ENCODE results near the gene NLRP12.
"Not testable (repeated sequence)": the region's sequence is repeated elsewhere in the genome, so short reads cannot be mapped to it uniquely, and the experiment has no call there.

The NLRP12 gene

DNA sequence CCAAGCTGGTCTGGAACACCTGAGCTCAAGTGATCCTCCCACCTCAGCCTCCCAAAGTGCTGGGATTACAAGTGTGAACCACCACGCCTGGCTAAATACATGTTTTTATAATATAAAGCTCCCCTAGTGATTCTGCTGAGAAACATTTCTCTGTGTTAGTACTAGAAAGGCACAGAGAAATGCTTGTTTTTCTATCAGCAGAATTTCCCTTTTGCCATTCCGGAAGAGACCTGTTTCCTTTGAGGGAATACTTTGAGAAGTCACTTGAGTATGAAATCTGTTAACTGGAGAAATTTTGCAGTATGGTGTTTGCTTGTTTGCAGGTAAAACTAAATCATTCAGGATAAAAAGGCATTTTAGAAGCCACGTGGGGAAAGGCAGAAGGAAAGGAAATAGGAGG, 4.4 kb upstream of the NLRP12 start:
- no peak for DNase-seq

GRCh38 chr19:53826876-53827275, 2.8 kb upstream of the NLRP12 start:
- no peak for DNase-seq

GRCh38 chr19:53823380-53824120, 564 bp downstream of the NLRP12 start:
- no peak for DNase-seq

DNA sequence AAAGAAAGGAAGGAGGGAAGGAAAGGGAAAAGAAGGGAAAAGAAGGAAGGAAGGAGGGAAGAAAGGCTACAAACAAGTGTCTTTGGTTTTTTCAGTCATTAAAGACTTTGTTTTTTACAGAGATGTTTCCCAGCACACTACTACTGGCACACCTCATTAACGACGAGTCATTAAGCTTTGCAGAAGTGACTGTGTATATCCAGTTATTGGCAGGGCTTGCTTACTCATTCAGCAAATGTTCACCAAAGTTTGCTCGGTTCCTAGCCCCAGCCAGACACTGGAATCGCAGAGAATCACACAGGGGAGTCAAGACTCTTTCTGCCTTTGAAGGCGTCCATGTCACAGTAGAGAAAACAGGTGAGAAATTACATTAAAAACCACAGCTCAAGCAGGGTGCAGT, 4.3 kb downstream of the NLRP12 start:
- DNase-seq = no peak

GRCh38 chr19:53818756-53819155, 5.4 kb downstream of the NLRP12 start:
- no peak for DNase-seq

GRCh38 chr19:53813996-53814395, 10.1 kb downstream of the NLRP12 start:
- DNase-seq = no peak

- DNase-seq = no peak
Observed at GRCh38 chr19:53812335-53812734, 11.8 kb downstream of the NLRP12 start.

DNA sequence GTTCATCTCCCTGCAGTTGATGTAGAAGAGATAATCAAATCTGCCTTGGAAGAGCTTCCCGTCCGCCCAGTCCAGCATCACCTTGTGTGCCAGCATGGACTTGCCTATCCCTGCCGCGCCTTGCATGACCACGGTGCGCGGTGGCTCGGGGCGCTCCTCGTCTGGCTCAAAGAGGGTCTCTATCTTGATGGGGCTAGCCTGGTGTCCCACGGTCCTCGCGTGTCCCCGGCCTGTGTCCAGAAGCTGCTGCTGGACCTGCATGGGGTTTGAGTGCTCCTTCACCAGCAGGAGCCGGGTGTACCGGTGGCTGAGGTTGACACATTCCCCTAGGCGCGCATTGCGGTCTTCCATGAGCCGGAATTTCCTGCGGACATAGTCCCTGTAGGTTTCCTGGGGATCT, 13.2 kb downstream of the NLRP12 start:
- no peak for DNase-seq

DNA sequence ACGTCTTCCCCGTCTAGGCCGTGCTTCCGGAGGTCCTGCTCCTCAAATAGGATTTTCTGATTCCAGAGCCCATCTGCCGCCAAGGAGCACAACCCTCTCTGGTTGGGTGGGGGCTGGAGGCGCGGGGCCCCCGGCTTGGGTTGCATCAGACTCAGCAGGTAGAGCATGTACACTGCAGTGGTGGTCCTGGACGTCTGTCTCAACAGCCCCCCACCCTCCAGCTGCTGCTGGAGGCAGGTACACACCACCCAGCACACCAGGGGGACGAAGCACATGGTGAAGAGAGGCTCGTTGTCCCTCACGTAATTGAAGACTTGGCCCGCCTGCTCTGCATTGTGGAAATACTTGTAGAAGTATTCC, 13.9 kb downstream of the NLRP12 start:
- no peak for DNase-seq

GRCh38 chr19:53809518-53810186, 14.5 kb downstream of the NLRP12 start:
- DNase-seq = no peak

DNA sequence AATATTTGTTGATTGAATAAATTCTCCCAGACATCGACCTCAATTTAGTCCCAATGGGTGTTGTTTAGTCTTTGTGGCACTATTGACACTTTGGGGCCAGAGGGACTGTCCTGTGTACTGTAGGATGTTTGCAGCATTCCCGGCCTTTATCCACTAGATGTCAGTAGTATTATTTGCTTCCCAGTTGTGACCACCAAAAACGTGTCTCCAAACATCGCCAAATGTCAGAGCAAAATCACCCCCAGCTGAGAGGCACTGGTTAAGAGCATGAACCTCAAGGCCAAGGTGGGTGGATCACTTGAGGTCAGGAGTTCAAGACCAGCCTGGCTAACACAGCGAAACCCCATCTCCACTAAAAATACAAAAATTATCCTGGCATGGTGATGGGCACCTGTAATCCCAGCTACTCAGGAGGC, 15.4 kb downstream of the NLRP12 start:
- DNase-seq = no peak

GRCh38 chr19:53801257-53801656, 22.9 kb downstream of the NLRP12 start:
- no peak for DNase-seq

DNA sequence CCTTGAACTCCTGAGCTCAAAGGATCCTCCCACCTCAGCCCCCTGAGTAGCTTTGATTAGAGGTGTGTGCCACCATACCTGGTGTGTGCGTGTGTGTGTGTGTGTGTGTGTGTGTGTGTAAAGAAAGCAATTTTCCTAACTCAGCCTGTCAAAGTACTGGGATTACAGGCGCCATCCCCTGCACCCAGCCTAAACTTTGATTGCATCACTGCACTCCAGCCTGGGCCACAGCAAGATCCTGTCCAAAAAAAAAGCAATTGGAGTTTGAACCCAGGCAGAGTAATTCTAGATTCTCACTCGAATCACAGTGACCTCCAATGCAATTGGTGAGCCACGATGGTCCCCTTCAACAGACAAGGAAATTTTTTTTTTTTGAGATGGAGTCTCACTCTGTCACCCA, 29.1 kb downstream of the NLRP12 start:
- no peak for DNase-seq

GRCh38 chr19:53792721-53793433, 31.2 kb downstream of the NLRP12 start:
- peak; percentile 73 for DNase-seq

- no peak for DNase-seq
Observed at GRCh38 chr19:53789708-53790678, 34.1 kb downstream of the NLRP12 start.

DNA sequence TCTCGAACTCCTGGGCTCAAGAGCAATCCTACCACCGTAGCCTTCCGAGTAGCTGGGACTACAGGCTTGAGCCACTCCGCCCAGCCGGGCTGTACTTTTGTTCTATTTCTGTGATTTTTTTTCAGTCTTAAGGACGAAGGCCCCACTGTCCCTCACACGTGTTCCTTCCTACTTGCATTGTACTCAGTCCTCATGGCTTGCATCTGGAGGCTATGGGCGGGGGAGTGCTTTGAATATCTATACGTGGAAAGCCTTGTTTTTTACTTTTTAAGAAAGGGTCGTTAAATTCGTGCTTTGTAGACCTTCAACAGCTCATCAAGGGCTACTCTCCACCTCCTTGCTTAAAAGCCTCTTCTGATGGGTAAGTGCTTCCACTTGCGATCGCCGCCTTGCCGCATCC, 36.8 kb downstream of the NLRP12 start:
- DNase-seq = no peak

DNA sequence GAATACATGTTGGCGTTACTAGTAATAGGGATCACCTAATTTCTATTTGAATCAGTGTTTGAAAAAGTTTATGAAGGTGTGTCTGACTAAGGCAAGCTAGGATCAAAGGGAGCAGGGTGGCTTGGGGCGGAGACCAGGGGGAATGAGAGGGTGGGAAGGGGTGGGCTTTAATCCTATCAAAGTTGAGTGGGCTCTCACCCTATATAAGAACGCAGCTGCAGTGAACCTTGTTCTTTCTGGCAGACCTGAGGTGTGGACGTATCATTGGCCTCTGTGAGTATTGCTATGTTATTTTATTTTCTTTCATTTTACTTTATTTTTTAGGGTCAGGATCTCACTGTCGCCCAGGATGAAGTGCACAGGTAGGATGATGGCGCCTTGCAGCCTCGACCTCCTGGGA, 37.4 kb downstream of the NLRP12 start:
- no peak for DNase-seq

GRCh38 chr19:53785196-53785889, 38.8 kb downstream of the NLRP12 start:
- DNase-seq = no peak

DNA sequence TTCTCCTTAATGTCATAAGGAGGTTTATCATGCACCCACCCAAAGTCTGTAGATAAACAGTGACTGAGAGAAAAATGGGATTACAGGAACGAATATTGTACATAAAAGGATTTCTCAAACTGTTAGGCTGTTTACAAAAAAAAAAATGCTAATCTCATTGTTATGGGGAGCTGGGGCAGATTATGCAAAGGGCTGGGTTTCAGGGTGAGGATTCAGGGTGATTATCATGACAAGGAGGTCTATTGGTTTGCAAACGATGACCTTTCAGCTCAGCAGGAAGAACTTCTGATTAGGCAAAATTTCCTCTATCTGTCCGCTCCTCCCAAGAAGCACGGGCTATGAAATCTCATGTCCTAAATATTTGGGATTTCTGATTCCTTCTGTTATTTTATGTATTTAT, 41.4 kb downstream of the NLRP12 start:
- no peak for DNase-seq

- DNase-seq = not testable (repeated sequence)
Observed at GRCh38 chr19:53781332-53781731, 42.8 kb downstream of the NLRP12 start.

GRCh38 chr19:53780506-53780905, 43.6 kb downstream of the NLRP12 start:
- no peak for DNase-seq

- DNase-seq = no peak
Observed at GRCh38 chr19:53775524-53775923, 48.6 kb downstream of the NLRP12 start.
